GM21390 (cell line): ENCODE data around the gene ZNF454.

Experiments used
- ATAC-seq: cut with Tn5 transposase; IDR thresholded peaks from one replicate; pipeline ENCODE4 v1.9.1; 2021; ENCODE audit not compliant: unreplicated experiment

ZNF454 gene

GRCh38 chr5:178940569-178941360 lies at the start of gene ZNF454:
Gene ZNF454, plus strand, starts transcription at chr5:178941198. Its CDS starts 1,594 bp downstream, at chr5:178942792.
- no peak for ATAC-seq

GRCh38 chr5:178895615-178896571 lies 45.1 kb upstream of the ZNF454 start, which contains the start of gene ZFP2:
Gene ZFP2, plus strand, starts transcription at chr5:178895913. Its CDS starts 35,401 bp downstream, at chr5:178931314.
- ATAC-seq = no peak

- ATAC-seq = no peak
These were observed 41.7 kb upstream of the ZNF454 start for GRCh38 chr5:178899289-178899688.

GRCh38 chr5:178902849-178903248 lies 38.1 kb upstream of the ZNF454 start:
- ATAC-seq = no peak

- no peak for ATAC-seq
These were observed 8.9 kb upstream of the ZNF454 start for GRCh38 chr5:178931846-178932760.

GRCh38 chr5:178941361-178941760 lies 363 bp downstream of the ZNF454 start:
- no peak for ATAC-seq

GRCh38 chr5:178965465-178966055 lies 24.6 kb downstream of the ZNF454 start:
- no peak for ATAC-seq

GRCh38 chr5:178981381-178981780 lies 40.4 kb downstream of the ZNF454 start:
- no peak for ATAC-seq

- ATAC-seq = no peak
These were observed 41.9 kb downstream of the ZNF454 start for GRCh38 chr5:178982941-178983340.

GRCh38 chr5:178983728-178984127 lies 42.7 kb downstream of the ZNF454 start:
- no peak for ATAC-seq

GRCh38 chr5:178984145-178985072 lies 43.4 kb downstream of the ZNF454 start:
- no peak for ATAC-seq

- ATAC-seq = no peak
These were observed 45.4 kb downstream of the ZNF454 start for GRCh38 chr5:178986326-178986960.

- ATAC-seq = no peak
These were observed 47.6 kb downstream of the ZNF454 start for GRCh38 chr5:178988436-178989220.

- no peak for ATAC-seq
These were observed 48.3 kb downstream of the ZNF454 start for GRCh38 chr5:178989311-178989710.

- ATAC-seq = no peak
These were observed 49.5 kb downstream of the ZNF454 start for GRCh38 chr5:178990491-178990890.

GRCh38 chr5:178991190-178992145 lies 50.5 kb downstream of the ZNF454 start:
- ATAC-seq = no peak
